Astrocyte (in vitro differentiated cells and primary cell): ENCODE results near the gene OVOL2.

Experiments used
- EZH2 ChIP-seq: IDR thresholded peaks from 2 replicates; pipeline ENCODE4 v1.6.1; 2012; ENCODE audit warnings: mild to moderate bottlenecking, low read length, inconsistent platforms; ENCODE audit not compliant: insufficient read depth
- TF ChIP-seq, protein P1 (sequence below): IDR thresholded peaks from 2 replicates; pipeline ENCODE4 v1.5.1; 2011; ENCODE audit warnings: low read depth, mild to moderate bottlenecking, inconsistent platforms, low read length, moderate library complexity; ENCODE audit not compliant: insufficient read depth

DNA sequence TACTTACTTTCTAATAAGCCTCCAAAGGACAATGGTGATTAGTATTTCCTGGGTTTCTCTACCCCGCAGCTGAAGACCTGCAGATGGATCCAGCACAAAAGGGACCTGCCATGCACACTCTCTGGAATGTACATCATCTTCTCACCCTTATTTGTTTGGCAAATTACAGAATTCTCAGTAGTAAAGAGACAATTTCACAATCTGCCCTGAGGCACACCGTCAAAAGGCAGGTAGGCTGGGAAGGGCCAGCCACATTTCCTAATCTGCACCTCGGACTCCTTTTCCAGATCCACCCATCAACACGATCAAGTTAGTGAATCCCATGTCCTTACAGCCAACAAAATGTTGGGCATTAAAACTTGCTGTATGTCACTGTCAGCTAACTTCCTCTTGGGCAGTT, 4.9 kb downstream of the OVOL2 start:
- TF ChIP-seq, protein P1, sequence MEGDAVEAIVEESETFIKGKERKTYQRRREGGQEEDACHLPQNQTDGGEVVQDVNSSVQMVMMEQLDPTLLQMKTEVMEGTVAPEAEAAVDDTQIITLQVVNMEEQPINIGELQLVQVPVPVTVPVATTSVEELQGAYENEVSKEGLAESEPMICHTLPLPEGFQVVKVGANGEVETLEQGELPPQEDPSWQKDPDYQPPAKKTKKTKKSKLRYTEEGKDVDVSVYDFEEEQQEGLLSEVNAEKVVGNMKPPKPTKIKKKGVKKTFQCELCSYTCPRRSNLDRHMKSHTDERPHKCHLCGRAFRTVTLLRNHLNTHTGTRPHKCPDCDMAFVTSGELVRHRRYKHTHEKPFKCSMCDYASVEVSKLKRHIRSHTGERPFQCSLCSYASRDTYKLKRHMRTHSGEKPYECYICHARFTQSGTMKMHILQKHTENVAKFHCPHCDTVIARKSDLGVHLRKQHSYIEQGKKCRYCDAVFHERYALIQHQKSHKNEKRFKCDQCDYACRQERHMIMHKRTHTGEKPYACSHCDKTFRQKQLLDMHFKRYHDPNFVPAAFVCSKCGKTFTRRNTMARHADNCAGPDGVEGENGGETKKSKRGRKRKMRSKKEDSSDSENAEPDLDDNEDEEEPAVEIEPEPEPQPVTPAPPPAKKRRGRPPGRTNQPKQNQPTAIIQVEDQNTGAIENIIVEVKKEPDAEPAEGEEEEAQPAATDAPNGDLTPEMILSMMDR: no peak
- no peak for TF ChIP-seq EZH2
